NOMO-1 treated with dmso at 0.1 percent for 144 hours (cell line): ENCODE measurements around the gene LHX2.

Experiments used
- DNase-seq: peaks from one replicate; lab custom pipeline; 2025; ENCODE audit not compliant: unreplicated experiment; lab: John Stamatoyannopoulos, UW

Gene LHX2

DNA sequence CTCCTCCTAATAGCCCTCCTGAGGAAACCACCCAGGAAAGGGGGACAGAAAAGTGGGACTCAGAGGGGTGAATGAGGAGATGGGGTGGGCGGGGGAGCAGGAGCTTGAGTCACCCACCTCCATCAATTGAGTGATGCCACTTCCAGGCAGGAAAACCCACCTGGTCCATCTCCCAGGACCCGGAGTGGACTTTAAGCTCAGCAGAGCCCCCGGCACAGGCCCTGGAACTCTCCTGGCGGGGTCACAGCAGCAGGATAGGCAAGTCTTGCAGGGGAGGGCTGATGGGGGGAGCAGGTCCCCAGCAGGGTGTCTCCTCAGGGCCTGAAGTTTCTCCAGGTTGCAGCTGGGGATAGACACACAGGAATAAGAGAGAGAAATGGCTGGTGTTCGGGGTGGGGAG is 40.8 kb downstream of the LHX2 start:
- no peak for DNase-seq

DNA sequence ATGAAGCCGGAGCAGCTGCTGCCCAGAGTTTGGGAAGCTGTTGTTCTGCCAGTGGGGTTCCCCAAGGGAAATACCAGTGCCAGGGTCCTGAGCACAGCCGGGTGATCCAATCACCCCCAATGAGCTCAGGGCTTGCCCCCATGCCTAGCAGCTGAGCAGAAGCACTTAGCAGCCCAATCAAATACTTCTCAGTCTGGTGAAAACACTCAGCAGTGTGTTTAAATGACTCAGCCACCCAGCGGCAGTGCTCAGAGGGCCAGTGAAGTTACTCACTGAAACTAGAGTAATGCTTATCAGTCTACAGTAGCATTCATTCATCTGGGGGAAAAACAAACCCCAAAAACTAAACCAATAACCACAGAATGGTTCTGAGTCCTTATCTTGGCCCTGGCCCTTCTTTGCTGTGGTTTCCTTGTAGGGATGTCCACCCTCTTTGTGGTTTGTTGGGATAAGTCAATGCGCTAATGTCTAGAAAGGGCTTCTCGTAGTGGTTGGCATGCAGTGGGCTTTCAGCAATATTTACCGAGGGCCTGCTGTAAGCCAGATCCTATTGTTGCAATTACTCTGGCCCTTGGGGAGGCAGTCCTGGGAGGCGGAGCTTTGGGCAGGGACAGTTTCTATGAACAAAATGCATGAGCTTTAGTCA is 43.1 kb downstream of the LHX2 start:
- no peak for DNase-seq

DNA sequence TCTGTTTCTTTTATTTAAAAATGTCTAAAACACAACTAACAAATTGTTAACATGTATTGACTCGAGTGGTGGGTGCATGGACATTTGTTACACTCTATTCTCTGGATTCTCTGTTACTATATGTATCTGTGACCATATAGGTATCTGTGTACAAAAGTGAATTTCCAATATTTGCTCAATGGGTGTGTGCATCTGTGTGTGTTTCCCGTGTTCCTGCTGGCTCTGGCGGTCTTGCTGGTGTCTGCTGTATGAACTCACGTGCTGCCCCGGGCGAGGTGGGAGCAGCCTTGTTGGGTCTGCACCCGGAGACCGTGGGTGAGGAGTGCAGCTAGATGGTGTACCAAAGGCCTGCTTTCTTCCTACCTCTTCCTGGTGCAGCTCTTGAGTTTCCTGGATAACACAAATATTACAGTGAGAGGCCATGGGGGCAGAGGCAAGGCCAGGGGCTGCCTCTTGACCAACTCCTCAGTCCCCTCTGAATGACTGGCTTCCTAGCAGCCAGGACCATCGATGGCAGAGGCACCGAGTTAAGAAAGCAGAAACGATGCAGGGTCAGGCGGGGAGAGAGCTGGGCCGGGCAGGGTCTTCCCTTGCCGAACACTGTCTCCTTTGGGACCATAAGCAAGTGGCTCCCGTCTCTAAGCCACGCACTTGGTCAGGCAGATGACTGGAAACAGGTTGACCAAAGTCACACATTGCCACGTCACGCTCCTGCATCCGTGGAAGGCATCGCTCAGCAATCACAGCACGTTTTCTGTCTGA is 49.5 kb downstream of the LHX2 start:
- no peak for DNase-seq

DNA sequence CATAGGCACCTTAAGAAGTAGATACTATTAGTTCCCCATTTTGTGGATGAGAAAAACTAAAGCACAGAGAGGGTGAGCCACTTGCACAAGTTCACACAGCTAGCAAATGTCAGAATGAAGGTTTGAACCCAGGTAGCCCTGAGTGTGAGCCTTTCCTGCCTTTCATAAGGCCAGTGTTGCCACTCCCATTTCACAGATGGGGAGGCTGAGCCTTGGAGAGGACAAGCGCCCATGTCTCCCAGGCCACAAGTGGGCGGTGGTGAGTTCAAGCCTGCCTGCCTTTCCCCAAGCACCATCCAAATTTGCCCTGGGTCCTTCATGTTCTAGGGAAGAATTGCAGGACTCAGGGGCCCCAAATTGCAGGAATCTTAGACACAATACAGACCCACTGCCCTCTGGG is 50.6 kb downstream of the LHX2 start:
- DNase-seq = no peak

DNA sequence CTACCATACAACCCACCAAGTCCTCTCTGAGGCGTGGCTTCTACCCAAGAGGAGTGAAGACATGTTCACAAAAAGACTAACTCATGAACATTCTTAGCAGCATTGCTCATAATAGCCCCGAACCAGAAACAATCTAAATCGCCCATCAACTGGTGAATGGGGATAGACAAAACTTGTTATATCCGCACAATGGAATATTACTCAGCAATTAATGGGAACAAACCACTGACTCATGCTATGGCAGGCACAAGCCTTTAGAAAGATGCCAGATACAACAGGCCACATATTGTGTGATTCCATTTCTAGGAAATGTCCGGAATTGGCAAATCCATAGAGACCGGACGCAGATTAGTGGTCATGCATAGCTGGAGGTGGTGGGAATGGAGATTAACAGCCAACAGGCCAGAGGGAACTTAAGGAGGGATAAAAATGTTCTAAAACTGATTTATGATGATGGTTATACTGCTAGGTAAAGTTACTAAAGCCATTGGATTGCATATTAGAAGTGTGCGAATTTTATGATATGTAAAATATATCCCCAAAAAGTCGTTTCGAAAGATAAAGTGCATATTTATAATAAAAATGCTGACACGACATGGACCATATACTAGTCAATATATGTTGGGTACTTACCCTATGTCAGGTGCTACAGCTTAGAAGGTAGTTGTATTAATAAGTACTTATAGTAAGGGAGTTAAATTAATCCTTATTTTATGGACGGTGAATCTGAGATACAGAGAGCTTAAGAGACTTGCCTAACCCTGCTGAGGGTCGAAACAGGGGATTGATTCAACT is 55.4 kb downstream of the LHX2 start:
- no peak for DNase-seq

DNA sequence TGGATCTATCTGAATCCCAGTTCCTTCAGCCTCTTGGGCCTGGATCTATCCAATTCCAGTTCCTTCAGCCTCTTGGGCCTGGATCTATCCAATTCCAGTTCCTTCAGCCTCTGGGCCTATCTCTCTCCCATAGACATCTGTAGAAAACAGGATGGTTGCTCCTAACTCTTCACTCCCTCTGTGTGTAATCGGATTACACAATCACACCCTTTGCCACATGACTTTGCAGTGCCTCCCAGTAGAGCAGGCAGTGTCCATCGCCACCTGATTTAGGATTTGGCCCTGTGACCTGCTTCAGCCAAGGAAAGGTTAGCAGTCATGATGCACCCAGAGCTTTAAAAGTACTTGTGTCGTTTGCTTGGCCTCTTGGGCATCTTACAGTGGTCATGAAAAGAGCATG is 56.7 kb downstream of the LHX2 start:
- DNase-seq = no peak

DNA sequence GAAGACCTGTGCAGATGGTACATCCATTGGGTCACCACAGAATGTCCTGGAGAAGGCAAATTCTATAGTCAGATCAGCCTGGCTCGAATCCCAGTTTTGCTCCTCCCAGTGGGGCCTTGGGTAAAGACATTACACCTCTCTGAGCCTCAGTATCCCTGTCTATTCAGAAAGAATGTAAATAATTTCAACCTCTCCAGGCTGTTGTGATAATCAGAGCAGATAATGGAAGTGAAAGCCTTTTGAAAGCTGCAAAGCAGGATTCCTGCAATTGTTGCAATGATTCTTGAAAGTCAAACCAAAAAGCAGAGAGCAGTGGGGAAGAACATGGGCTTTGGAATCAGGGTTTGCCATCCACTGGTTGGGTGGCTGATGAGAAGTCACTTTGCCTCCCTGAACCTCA is 63.2 kb downstream of the LHX2 start:
- DNase-seq = no peak

DNA sequence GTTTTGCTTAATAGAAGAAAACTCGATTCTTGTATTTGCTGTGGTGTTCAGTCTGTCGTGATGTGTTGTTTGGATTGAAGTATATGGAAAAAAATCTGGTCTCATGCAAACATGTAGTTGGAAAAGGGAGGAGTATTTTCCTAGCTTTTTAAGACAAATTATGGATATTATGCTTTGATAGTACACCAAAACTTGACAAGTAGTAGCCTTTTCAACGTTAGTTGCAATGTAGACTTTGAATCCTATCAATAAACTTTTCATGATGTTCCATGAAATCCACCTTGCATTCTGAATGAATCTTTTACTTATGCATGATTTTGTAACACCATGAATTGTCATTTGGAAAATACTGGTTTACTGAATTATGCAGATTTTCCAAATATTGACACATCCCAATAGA is 64.2 kb downstream of the LHX2 start:
- DNase-seq = no peak

DNA sequence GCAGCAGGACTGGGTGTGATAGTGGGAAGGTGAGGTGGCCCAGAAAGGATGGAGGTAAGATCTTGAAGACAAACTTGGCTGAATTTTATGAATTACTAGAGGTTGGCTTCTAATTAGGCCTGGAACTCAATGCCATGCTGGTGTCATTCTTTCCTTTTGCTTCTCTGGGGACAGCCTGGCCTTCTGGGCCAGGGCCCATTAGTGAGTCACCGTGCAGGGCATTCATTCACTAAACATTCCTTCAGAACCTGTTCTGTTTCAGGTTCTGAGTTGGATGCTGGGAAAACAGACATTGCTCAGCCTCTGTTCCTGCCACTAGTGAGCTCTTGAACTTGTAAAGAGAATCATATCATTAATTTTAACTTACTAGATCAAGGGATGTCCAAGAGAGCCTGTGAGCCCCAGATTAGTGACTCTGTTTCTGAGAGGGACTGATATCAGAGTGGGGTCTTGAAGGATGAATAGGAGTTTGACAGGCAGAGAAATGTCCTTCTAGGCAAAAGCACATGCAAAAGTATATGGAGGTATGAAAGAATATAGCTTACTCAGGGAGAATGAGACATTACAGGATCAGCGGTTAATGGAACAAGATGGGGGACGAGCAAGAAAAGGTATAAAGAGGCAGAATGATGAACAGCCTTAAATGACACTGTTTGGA is 66.5 kb downstream of the LHX2 start:
- DNase-seq = no peak

DNA sequence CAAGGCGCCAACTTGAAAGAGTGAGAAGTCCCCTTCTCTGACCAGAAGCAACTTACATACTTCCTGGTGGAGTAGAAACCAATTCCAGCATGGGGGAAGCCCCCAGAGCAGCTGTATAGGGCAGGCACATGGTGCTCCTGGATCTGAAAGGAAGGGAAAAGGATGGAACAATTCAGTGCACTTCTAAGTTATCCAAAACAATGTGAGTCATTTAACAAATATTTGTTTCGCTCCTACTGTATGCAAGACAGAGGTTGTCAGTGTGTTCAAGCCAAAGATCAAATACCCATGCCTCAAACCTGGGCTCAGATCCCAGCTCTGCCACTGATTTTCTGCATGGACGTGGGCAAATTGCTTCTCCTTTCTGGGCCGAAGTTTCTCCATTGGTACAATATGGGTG is 67.1 kb downstream of the LHX2 start:
- DNase-seq = no peak

DNA sequence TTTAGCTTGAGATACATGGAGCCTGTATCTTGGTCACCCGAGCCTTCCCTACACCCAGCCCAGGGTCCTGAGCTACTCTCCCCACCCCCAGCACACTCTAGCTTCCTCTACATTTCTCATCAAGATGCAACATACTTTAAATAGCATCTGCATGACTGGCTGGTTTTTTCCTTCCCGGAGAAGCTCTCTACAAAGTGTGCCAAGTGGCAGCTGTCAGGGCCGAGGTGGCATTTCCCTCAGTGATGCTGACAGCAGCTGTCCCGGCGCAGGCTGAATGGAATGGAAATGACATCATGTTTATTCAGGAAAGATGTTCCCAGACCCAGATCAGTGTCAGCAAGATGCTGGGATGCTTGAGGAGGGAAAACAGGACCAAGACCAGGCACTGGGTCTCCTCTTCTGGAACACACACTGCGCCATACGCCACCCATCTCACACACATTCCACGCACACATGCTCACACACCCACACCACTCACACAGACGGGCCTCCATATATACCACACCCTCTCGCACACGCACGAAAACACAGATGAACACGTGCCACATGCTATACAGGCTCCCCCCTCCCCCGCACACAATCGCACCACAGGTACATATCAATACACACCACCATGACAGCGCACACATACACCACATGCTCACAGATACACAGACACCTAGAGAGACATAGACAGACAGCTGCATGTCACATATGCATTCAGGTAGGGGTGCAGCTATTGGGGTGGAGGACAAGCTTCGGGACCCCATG is 67.8 kb downstream of the LHX2 start:
- DNase-seq = no peak

DNA sequence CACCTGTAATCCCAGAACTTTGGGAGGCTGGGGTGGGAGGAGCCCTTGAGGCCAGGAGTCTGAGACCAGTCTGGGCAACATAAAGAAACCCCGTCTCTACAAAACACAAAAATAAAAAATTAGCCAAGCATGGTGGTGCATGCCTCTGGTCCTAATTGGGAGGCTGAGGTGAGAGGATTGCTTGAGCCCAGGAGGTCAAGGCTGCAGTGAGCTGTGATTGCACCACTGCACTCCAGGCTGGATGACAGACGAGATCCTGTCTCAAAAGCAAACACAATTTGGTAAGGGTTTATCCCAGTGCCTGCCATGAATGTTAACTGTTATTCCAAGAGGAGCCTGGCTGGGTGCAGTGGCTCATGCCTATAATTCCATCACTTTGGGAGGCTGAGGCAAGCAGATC is 71.1 kb downstream of the LHX2 start:
- DNase-seq = no peak
